Osteocyte (in vitro differentiated cells): ENCODE measurements around the gene TRAF3IP1. TPM values are rescaled to one million over a fixed set of nuclear protein-coding genes. Genes with fewer than 3 reads are reported as not detected.
"Not testable (repeated sequence)": the region's sequence is repeated elsewhere in the genome, so short reads cannot be mapped to it uniquely, and the experiment has no call there.

ENCODE experiments used
- DNase-seq: peaks from one replicate; pipeline ENCODE4 v3.0.0; 2021; ENCODE audit warnings: mixed read lengths; ENCODE audit not compliant: unreplicated experiment; ENCODE audit errors: extremely low spot score
- H3K27ac Mint-ChIP-seq: one replicate; pipeline ENCODE4 v1.8.0; 2021; ENCODE audit warnings: mild to moderate bottlenecking, mixed read lengths; ENCODE audit not compliant: unreplicated experiment
- H3K27me3 Mint-ChIP-seq: one replicate; pipeline ENCODE4 v1.8.0; 2021; ENCODE audit warnings: mixed read lengths; ENCODE audit not compliant: unreplicated experiment
- H3K36me3 Mint-ChIP-seq: one replicate; pipeline ENCODE4 v1.8.0; 2021; ENCODE audit warnings: mixed read lengths; ENCODE audit not compliant: unreplicated experiment
- H3K4me1 Mint-ChIP-seq: one replicate; pipeline ENCODE4 v1.8.0; 2021; ENCODE audit warnings: mixed read lengths; ENCODE audit not compliant: unreplicated experiment
- H3K4me3 Mint-ChIP-seq: one replicate; pipeline ENCODE4 v1.8.0; 2021; ENCODE audit warnings: mild to moderate bottlenecking, moderate library complexity, mixed read lengths; ENCODE audit not compliant: unreplicated experiment
- H3K9me3 Mint-ChIP-seq: one replicate; pipeline ENCODE4 v1.8.0; 2021; ENCODE audit warnings: mixed read lengths; ENCODE audit not compliant: unreplicated experiment
- total RNA-seq: library from RNA; stranded (reverse); gene quantifications from 2 replicates; pipeline ENCODE4 v1.2.1, GENCODE V29; 2021
- TF ChIP-seq, protein P1 (sequence below): fragments of 200-600 bp; sonication (generic); IDR thresholded peaks from 2 replicates; pipeline ENCODE4 v1.5.0; 2021; ENCODE audit warnings: antibody characterized with exemption, mild to moderate bottlenecking, moderate library complexity

The TRAF3IP1 gene
- total RNA-seq, 1 donor from 2014 or later, result 19.4 TPM

- H3K9me3 Mint-ChIP-seq, result no peaks in the 10 kb centered on the region
- H3K27ac Mint-ChIP-seq, result no peak overlapping the region
- TF ChIP-seq, protein P1, sequence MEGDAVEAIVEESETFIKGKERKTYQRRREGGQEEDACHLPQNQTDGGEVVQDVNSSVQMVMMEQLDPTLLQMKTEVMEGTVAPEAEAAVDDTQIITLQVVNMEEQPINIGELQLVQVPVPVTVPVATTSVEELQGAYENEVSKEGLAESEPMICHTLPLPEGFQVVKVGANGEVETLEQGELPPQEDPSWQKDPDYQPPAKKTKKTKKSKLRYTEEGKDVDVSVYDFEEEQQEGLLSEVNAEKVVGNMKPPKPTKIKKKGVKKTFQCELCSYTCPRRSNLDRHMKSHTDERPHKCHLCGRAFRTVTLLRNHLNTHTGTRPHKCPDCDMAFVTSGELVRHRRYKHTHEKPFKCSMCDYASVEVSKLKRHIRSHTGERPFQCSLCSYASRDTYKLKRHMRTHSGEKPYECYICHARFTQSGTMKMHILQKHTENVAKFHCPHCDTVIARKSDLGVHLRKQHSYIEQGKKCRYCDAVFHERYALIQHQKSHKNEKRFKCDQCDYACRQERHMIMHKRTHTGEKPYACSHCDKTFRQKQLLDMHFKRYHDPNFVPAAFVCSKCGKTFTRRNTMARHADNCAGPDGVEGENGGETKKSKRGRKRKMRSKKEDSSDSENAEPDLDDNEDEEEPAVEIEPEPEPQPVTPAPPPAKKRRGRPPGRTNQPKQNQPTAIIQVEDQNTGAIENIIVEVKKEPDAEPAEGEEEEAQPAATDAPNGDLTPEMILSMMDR, result no peak
- no peak overlapping the region for H3K4me3 Mint-ChIP-seq
- no peak for DNase-seq
- peaks cover 15% of the 10 kb centered on the region for H3K4me1 Mint-ChIP-seq
- H3K36me3 Mint-ChIP-seq, result peaks cover 35% of the 10 kb centered on the region
- no peaks in the 10 kb centered on the region for H3K27me3 Mint-ChIP-seq
Measured at GRCh38 chr2:238439917-238440316, 119.6 kb downstream of the TRAF3IP1 start.

GRCh38 chr2:238440331-238440730, 120.0 kb downstream of the TRAF3IP1 start:
- peaks cover 40% of the 10 kb centered on the region for H3K36me3 Mint-ChIP-seq
- H3K27me3 Mint-ChIP-seq, result no peaks in the 10 kb centered on the region
- H3K4me1 Mint-ChIP-seq, result peaks cover 15% of the 10 kb centered on the region
- no peak overlapping the region for H3K27ac Mint-ChIP-seq
- TF ChIP-seq, protein P1, result no peak
- H3K9me3 Mint-ChIP-seq, result no peaks in the 10 kb centered on the region
- DNase-seq, result no peak
- no peak overlapping the region for H3K4me3 Mint-ChIP-seq

GRCh38 chr2:238440767-238441166, 120.4 kb downstream of the TRAF3IP1 start:
- no peaks in the 10 kb centered on the region for H3K27me3 Mint-ChIP-seq
- peaks cover 15% of the 10 kb centered on the region for H3K4me1 Mint-ChIP-seq
- H3K4me3 Mint-ChIP-seq, result no peak overlapping the region
- no peak for DNase-seq
- H3K36me3 Mint-ChIP-seq, result peaks cover 43% of the 10 kb centered on the region
- TF ChIP-seq, protein P1, result no peak
- no peaks in the 10 kb centered on the region for H3K9me3 Mint-ChIP-seq
- no peak overlapping the region for H3K27ac Mint-ChIP-seq

GRCh38 chr2:238441262-238442114, 121.2 kb downstream of the TRAF3IP1 start:
- H3K27me3 Mint-ChIP-seq, result no peaks in the 10 kb centered on the region
- H3K9me3 Mint-ChIP-seq, result no peaks in the 10 kb centered on the region
- no peak overlapping the region for H3K4me3 Mint-ChIP-seq
- no peak for DNase-seq
- peaks cover 15% of the 10 kb centered on the region for H3K4me1 Mint-ChIP-seq
- no peak overlapping the region for H3K27ac Mint-ChIP-seq
- H3K36me3 Mint-ChIP-seq, result peaks cover 45% of the 10 kb centered on the region
- TF ChIP-seq, protein P1, result no peak

DNA sequence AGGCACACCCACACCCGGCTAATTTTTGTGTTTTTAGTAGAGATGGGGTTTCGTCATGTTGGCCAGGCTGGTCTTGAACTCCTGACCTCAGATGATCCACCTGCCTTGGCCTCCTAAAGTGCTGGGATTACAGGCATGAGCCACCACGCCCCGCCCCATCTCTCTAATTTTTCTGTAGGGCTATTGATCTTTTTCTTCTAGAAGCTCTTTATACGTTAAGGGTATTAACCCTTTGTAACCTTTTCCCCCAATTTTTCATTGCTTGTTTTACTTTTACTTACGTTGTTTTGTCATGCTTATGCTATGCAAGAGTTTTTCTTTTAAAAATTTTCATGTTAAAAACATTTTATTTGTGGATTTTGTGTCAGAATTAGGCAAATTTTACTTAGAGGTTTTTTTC, 121.9 kb downstream of the TRAF3IP1 start:
- peaks cover 15% of the 10 kb centered on the region for H3K4me1 Mint-ChIP-seq
- DNase-seq, H3K9me3 Mint-ChIP-seq, H3K27ac Mint-ChIP-seq, H3K27me3 Mint-ChIP-seq, H3K4me3 Mint-ChIP-seq: not testable (repeated sequence)
- H3K36me3 Mint-ChIP-seq, result peaks cover 47% of the 10 kb centered on the region
